H1 (cell line): ENCODE measurements around the gene EVX2. TPM values are rescaled to one million over a fixed set of nuclear protein-coding genes. Genes with fewer than 3 reads are reported as not detected.

ENCODE experiments used
- ASH2L ChIP-seq: fragments of 200-600, 300-600 bp; sonication (generic); IDR thresholded peaks from one replicate; pipeline ENCODE4 v1.7.1; 2017; ENCODE audit warnings: low read length
- ATF2 ChIP-seq: IDR thresholded peaks from 2 replicates; pipeline ENCODE4 v1.6.1; 2012; ENCODE audit warnings: low read length, inconsistent platforms
- ATF3 ChIP-seq: IDR thresholded peaks from 2 replicates; pipeline ENCODE4 v1.6.1; 2011; ENCODE audit warnings: low read depth, mild to moderate bottlenecking, low read length; ENCODE audit not compliant: insufficient read depth
- BACH1 ChIP-seq: IDR thresholded peaks from 2 replicates; pipeline ENCODE4 v1.6.1; 2012; ENCODE audit warnings: low read length, improper control_type of control experiment
- BCL11A ChIP-seq, 2 experiments: IDR thresholded peaks; one replicate each; pipeline ENCODE4 v1.6.1; 2011; ENCODE audit warnings: low read depth in 2 of 2, low read length in 2 of 2, mild to moderate bottlenecking in 2 of 2
- FOSL1 ChIP-seq: IDR thresholded peaks from 2 replicates; pipeline ENCODE4 v1.6.1; 2011; ENCODE audit warnings: mild to moderate bottlenecking, low read depth, low read length, moderate library complexity; ENCODE audit not compliant: insufficient read depth
- GABPA ChIP-seq: IDR thresholded peaks from 2 replicates; pipeline ENCODE4 v1.6.1; 2011; ENCODE audit warnings: mild to moderate bottlenecking, low read length, moderate library complexity, borderline replicate concordance; ENCODE audit not compliant: insufficient read depth
- KDM1A ChIP-seq: fragments of 200-600, 300-600 bp; sonication (generic); IDR thresholded peaks from 2 replicates; pipeline ENCODE4 v1.7.1; 2016; ENCODE audit warnings: mild to moderate bottlenecking, low read length, borderline replicate concordance
- KDM4A ChIP-seq: IDR thresholded peaks from one replicate; pipeline ENCODE4 v1.7.1; 2012; ENCODE audit warnings: low read depth, mild to moderate bottlenecking, moderate library complexity, low read length, inconsistent platforms; ENCODE audit not compliant: severe bottlenecking
- KDM5A ChIP-seq: fragments of 200-600 bp; IDR thresholded peaks from 2 replicates; pipeline ENCODE4 v1.7.1; 2012; ENCODE audit warnings: mild to moderate bottlenecking, low read length, inconsistent platforms, mixed read lengths
- MAFK ChIP-seq: IDR thresholded peaks from 2 replicates; pipeline ENCODE4 v1.6.1; 2012; ENCODE audit warnings: low read depth, mild to moderate bottlenecking, improper control_type of control experiment, low read length
- RNF2 ChIP-seq: fragments of 200-900, 300-1000 bp; sonication (generic); IDR thresholded peaks from 2 replicates; pipeline ENCODE4 v1.7.1; 2016; ENCODE audit warnings: borderline replicate concordance, low read depth, mild to moderate bottlenecking, antibody characterized with exemption, low read length; ENCODE audit not compliant: poor library complexity, severe bottlenecking; ENCODE audit errors: missing control alignments
- SIN3A ChIP-seq, 2 experiments: IDR thresholded peaks in 1 of 2; conservative IDR thresholded peaks in 1 of 2; 2 replicates each; pipeline ENCODE4 v1.6.1; 2011 to 2012; ENCODE audit warnings: low read length in 2 of 2, improper control_type of control experiment in 1 of 2, low read depth in 1 of 2, mild to moderate bottlenecking in 1 of 2
- SIRT6 ChIP-seq: IDR thresholded peaks from one replicate; pipeline ENCODE4 v1.7.1; 2012; ENCODE audit warnings: low read length, inconsistent platforms
- SP1 ChIP-seq: IDR thresholded peaks from 2 replicates; pipeline ENCODE4 v1.6.1; 2011; ENCODE audit warnings: low read depth, low read length
- SP4 ChIP-seq: IDR thresholded peaks from 2 replicates; pipeline ENCODE4 v1.6.1; 2012; ENCODE audit warnings: low read length, inconsistent platforms
- SRF ChIP-seq: IDR thresholded peaks from 2 replicates; pipeline ENCODE4 v1.6.1; 2011; ENCODE audit warnings: mild to moderate bottlenecking, low read depth, low read length, moderate library complexity
- TAF7 ChIP-seq: optimal IDR thresholded peaks from 2 replicates; pipeline ENCODE3; 2011; ENCODE audit warnings: low read depth, mild to moderate bottlenecking, inconsistent platforms, low read length, moderate library complexity, borderline replicate concordance
- TBP ChIP-seq: IDR thresholded peaks from 2 replicates; pipeline ENCODE4 v1.6.1; 2011; ENCODE audit warnings: low read depth, low read length, improper control_type of control experiment
- YY1 ChIP-seq: IDR thresholded peaks from 2 replicates; pipeline ENCODE4 v1.6.1; 2011; ENCODE audit warnings: low read depth, mild to moderate bottlenecking, low read length
- polyA plus RNA-seq, 7 experiments: library from polyadenylated mRNA; depleted of rRNA in 3 of 7; stranded (reverse) in 5 of 7; unstranded in 2 of 7; fragments of >200 nt in 5 of 7; fragments of 200-250 nt in 2 of 7; gene quantifications; 1 replicate in 5 of 7; 2 replicates in 1 of 7; 4 replicates in 1 of 7; pipeline versions ENCODE4 v1.2.1 to v1.2.3, GENCODE V29; 2011 to 2013; ENCODE audit warnings: missing spikeins in 2 of 7, mixed read lengths in 2 of 7
- total RNA-seq: library from RNA; stranded (reverse); fragmentation: NEBNext Ultra II Directional; extraction: Animal tissue kit (Norgen Biotek cat#: 25700); gene quantifications from 2 replicates; pipeline ENCODE4 v1.2.1, GENCODE V29; 2021
- TF ChIP-seq, protein P1 (sequence below): IDR thresholded peaks from 2 replicates; pipeline ENCODE4 v1.6.1; 2011; ENCODE audit warnings: low read length, improper control_type of control experiment

Gene EVX2
- total and polyA plus RNA-seq, 2 of the 8 experiments (the other 6 are each of a cell fraction or from before 2014, with no cell fraction given) = not detected

DNA sequence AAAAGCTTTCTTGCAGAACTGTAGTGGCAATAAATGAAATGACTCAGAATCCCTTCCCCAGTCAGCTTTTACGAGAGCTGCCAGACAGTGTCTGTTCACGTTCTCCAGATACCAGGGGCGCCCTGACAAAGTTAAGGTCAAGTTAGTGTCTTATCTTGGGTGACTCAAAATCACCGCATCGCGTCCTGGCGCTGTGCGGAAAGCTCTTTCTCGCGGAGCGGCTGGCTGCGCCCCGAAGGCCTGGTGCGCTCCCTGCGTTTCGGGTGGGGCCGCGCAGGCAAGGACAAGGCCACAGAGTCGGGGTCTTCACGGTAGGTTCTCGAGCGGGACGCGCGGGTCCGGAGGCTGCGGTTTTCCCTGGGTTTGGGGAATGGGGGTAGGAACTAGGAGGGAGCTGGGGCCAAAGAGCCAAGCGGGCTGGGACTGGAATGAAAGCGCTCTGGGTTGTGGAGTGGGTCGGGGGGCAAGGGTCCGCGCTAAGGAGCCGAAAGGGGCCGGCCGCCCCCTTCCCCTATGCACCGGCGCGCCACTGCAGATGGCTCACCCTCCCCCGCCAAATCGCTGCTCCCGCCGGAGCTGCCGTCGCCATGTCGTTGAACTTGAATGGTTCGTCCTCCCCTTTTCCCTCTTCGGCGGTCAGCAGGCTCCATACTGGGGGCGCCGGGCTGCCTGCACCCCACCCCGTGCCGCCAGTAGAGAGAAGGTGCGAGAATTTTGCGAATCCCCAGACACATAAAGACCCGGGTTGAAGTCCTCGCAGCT lies 20.7 kb upstream of the EVX2 start (continued):
- TF ChIP-seq YY1 (no peak), ASH2L (peak; percentile 85), SP1 (0 out of 2 replicates have a peak, but pooled peaks have one; percentile 4), KDM5A (no peak), ATF3 (no peak), KDM1A (no peak), MAFK (no peak), BCL11A (IDR thresholded peaks at IDR 0.05; ENCODE audit: low read depth in 2 of 2, low read length in 2 of 2) (no peak), GABPA (no peak), RNF2 (peak; percentile 96), BACH1 (no peak), TAF7 (no peak), SIRT6 (no peak), TBP (no peak), SRF (no peak), SIN3A (conservative IDR thresholded peaks at IDR 0.05 in 1 of 2, IDR thresholded peaks at IDR 0.05 in 1 of 2; ENCODE audit: low read depth in 1 of 2, low read length in 2 of 2) (no peak), ATF2 (no peak), FOSL1 (no peak), SP4 (no peak), KDM4A (peak; percentile 77)
- TF ChIP-seq, protein P1, sequence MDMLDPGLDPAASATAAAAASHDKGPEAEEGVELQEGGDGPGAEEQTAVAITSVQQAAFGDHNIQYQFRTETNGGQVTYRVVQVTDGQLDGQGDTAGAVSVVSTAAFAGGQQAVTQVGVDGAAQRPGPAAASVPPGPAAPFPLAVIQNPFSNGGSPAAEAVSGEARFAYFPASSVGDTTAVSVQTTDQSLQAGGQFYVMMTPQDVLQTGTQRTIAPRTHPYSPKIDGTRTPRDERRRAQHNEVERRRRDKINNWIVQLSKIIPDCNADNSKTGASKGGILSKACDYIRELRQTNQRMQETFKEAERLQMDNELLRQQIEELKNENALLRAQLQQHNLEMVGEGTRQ = no peak
